ENCODE data around the gene COL8A1. TPM values are rescaled to one million over a fixed set of nuclear protein-coding genes. Genes with fewer than 3 reads are reported as not detected.

Gene COL8A1
- total and polyA plus RNA-seq, 9 of the 15 experiments (the other 6 are each of a cell fraction or from before 2014, with no cell fraction given) = 0.07 TPM; not detected in 8

DNA sequence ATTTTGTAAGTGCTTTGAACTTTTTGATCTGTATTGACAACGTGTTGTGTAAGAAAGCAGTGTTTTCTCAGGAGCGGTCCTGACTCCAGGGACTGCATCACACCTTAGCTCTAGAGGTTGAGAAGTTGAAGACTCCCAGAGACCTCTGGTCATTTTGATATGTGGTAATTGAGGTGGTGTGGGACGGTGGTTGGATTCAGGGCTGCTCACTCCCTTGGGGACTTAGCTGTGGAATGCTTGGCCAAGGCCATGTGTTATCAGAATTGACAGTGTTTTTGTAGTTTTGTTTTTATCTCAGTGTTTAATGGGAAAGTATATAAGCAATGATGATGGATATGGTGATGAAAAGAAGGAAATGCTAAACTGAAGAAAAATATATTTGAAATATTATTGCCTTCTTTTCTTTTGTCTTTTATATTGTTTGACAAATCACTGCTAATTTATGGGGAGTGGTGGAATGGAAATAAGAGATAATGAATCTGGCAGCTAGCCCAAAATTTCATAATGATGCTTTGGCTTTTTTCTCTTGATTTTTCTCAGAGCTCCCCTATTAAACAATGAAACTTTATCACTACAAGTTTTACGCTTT lies 195.3 kb downstream of the COL8A1 start (continued):
- TF ChIP-seq, protein P1, sequence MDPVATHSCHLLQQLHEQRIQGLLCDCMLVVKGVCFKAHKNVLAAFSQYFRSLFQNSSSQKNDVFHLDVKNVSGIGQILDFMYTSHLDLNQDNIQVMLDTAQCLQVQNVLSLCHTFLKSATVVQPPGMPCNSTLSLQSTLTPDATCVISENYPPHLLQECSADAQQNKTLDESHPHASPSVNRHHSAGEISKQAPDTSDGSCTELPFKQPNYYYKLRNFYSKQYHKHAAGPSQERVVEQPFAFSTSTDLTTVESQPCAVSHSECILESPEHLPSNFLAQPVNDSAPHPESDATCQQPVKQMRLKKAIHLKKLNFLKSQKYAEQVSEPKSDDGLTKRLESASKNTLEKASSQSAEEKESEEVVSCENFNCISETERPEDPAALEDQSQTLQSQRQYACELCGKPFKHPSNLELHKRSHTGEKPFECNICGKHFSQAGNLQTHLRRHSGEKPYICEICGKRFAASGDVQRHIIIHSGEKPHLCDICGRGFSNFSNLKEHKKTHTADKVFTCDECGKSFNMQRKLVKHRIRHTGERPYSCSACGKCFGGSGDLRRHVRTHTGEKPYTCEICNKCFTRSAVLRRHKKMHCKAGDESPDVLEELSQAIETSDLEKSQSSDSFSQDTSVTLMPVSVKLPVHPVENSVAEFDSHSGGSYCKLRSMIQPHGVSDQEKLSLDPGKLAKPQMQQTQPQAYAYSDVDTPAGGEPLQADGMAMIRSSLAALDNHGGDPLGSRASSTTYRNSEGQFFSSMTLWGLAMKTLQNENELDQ (CRISPR knock-in tag; IDR thresholded peaks at IDR 0.05; ENCODE audit: borderline replicate concordance) = no peak
- TF ChIP-seq ZNF232 (CRISPR knock-in tag; IDR thresholded peaks at IDR 0.05) = no peak
- no peak for TF ChIP-seq HIVEP1 (CRISPR knock-in tag; IDR thresholded peaks at IDR 0.05)
- TF ChIP-seq, protein P2, sequence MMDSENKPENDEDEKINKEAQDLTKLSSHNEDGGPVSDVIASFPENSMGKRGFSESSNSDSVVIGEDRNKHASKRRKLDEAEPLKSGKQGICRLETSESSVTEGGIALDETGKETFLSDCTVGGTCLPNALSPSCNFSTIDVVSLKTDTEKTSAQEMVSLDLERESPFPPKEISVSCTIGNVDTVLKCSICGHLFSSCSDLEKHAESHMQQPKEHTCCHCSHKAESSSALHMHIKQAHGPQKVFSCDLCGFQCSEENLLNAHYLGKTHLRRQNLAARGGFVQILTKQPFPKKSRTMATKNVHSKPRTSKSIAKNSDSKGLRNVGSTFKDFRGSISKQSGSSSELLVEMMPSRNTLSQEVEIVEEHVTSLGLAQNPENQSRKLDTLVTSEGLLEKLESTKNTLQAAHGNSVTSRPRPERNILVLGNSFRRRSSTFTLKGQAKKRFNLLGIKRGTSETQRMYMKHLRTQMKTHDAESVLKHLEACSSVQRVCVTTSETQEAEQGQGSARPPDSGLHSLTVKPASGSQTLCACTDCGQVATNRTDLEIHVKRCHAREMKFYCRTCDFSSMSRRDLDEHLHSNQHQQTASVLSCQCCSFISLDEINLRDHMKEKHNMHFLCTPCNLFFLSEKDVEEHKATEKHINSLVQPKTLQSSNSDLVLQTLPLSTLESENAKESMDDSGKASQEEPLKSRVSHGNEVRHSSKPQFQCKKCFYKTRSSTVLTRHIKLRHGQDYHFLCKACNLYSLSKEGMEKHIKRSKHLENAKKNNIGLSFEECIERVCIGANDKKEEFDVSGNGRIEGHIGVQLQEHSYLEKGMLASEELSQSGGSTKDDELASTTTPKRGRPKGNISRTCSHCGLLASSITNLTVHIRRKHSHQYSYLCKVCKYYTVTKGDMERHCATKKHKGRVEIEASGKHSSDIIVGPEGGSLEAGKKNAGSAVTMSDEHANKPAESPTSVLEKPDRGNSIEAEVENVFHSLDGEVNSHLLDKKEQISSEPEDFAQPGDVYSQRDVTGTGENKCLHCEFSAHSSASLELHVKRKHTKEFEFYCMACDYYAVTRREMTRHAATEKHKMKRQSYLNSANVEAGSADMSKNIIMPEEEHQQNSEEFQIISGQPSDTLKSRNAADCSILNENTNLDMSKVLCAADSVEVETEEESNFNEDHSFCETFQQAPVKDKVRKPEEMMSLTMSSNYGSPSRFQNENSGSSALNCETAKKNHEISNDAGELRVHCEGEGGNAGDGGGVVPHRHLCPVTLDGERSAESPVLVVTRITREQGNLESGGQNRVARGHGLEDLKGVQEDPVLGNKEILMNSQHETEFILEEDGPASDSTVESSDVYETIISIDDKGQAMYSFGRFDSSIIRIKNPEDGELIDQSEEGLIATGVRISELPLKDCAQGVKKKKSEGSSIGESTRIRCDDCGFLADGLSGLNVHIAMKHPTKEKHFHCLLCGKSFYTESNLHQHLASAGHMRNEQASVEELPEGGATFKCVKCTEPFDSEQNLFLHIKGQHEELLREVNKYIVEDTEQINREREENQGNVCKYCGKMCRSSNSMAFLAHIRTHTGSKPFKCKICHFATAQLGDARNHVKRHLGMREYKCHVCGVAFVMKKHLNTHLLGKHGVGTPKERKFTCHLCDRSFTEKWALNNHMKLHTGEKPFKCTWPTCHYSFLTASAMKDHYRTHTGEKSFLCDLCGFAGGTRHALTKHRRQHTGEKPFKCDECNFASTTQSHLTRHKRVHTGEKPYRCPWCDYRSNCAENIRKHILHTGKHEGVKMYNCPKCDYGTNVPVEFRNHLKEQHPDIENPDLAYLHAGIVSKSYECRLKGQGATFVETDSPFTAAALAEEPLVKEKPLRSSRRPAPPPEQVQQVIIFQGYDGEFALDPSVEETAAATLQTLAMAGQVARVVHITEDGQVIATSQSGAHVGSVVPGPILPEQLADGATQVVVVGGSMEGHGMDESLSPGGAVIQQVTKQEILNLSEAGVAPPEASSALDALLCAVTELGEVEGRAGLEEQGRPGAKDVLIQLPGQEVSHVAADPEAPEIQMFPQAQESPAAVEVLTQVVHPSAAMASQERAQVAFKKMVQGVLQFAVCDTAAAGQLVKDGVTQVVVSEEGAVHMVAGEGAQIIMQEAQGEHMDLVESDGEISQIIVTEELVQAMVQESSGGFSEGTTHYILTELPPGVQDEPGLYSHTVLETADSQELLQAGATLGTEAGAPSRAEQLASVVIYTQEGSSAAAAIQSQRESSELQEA (IDR thresholded peaks at IDR 0.05; ENCODE audit: low read depth) = no peak
